Nephron (organoid): ENCODE data around the gene MTA3.
A peak's percentile ranks its signal among the peaks of the same experiment; 100 is the strongest.
"Not testable (repeated sequence)": the region's sequence is repeated elsewhere in the genome, so short reads cannot be mapped to it uniquely, and the experiment has no call there.

Source experiments
- H3K27ac Mint-ChIP-seq, 3 experiments: 2 replicates each; pipeline ENCODE4 v1.8.0; 2020; ENCODE audit warnings: mixed read lengths in 3 of 3, mild to moderate bottlenecking in 2 of 3, moderate library complexity in 1 of 3
- H3K27me3 Mint-ChIP-seq: 2 replicates; pipeline ENCODE4 v1.8.0; 2021; ENCODE audit warnings: low read depth, mild to moderate bottlenecking, moderate library complexity, mixed read lengths
- H3K36me3 Mint-ChIP-seq: 2 replicates; pipeline ENCODE4 v1.8.0; 2020; ENCODE audit warnings: low read depth, mixed read lengths
- H3K4me1 Mint-ChIP-seq: 2 replicates; pipeline ENCODE4 v1.8.0; 2020; ENCODE audit warnings: mixed read lengths
- H3K4me3 Mint-ChIP-seq, 3 experiments: 2 replicates each; pipeline ENCODE4 v1.8.0; 2020; ENCODE audit warnings: mild to moderate bottlenecking in 3 of 3, mixed read lengths in 3 of 3, moderate library complexity in 2 of 3
- H3K9me3 Mint-ChIP-seq: 2 replicates; pipeline ENCODE4 v1.8.0; 2020; ENCODE audit warnings: mixed read lengths
- CTCF ChIP-seq, 3 experiments: fragments of 200-600 bp; sonication (generic); IDR thresholded peaks; one replicate each; pipeline ENCODE4 v1.5.0; 2021; ENCODE audit warnings: antibody characterized with exemption in 3 of 3; ENCODE audit not compliant: unreplicated experiment in 3 of 3

MTA3 gene

GRCh38 chr2:42550870-42551269, 17.6 kb upstream of the MTA3 start:
- TF ChIP-seq CTCF (IDR thresholded peaks at IDR 0.05; ENCODE audit: unreplicated experiment in 3 of 3): no peak
- Mint-ChIP-seq H3K9me3 (no peaks in the 10 kb centered on the region), H3K27ac (no peak overlapping the region), H3K4me3 (no peak overlapping the region), H3K27me3 (peaks cover 4% of the 10 kb centered on the region), H3K4me1 (peaks cover under 1% of the 10 kb centered on the region), H3K36me3 (peaks cover 3% of the 10 kb centered on the region)

GRCh38 chr2:42554392-42554791, 14.0 kb upstream of the MTA3 start:
- H3K27me3 Mint-ChIP-seq: peaks cover 8% of the 10 kb centered on the region
- no peaks in the 10 kb centered on the region for H3K9me3 Mint-ChIP-seq
- no peak overlapping the region for H3K4me3 Mint-ChIP-seq
- peaks cover 20% of the 10 kb centered on the region for H3K4me1 Mint-ChIP-seq
- peaks cover 3% of the 10 kb centered on the region for H3K36me3 Mint-ChIP-seq
- no peak for TF ChIP-seq CTCF (IDR thresholded peaks at IDR 0.05; ENCODE audit: unreplicated experiment in 3 of 3)
- peak overlapping the region in 1 of 3 experiments; percentile 3 for H3K27ac Mint-ChIP-seq

DNA sequence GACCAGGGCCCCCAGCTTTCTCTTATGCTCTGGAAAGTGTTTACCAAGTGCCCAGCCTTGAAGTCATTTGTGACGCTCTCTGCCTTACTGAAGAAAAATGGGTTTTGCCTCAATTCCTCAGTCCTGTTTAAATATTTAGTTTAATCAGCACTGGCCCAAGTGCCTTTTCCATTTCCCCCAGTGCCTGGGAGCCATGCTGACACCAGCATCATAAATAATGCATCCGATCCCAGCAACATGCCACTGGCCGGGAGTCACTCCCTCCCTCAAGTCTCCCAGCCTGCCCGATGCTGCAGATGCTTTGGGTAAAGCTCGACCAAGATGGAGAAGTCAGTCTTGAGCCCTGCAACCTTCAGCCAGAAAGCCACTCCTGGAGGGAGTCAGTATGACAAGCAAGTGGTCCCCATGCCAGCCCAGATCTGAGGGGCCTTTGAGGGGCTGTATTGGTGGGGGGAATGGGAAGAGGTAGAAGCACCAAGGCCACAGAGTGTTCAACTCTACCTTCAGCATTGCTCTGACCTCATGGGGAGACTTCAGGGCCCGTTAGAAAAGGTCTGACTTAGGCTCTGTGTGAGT, 12.0 kb upstream of the MTA3 start:
- Mint-ChIP-seq H3K27me3 (peaks cover 8% of the 10 kb centered on the region), H3K27ac (peak overlapping the region; percentile 25 to 56 (median 34)), H3K4me3 (peak overlapping the region in 1 of 3 experiments; percentile 3), H3K4me1 (peaks cover 25% of the 10 kb centered on the region), H3K36me3 (no peaks in the 10 kb centered on the region), H3K9me3 (no peaks in the 10 kb centered on the region)
- no peak for TF ChIP-seq CTCF (IDR thresholded peaks at IDR 0.05; ENCODE audit: unreplicated experiment in 3 of 3)

- TF ChIP-seq CTCF (IDR thresholded peaks at IDR 0.05; ENCODE audit: unreplicated experiment in 3 of 3): no peak
- H3K9me3 Mint-ChIP-seq: no peaks in the 10 kb centered on the region
- H3K36me3 Mint-ChIP-seq: no peaks in the 10 kb centered on the region
- no peak overlapping the region for H3K4me3 Mint-ChIP-seq
- peaks cover 25% of the 10 kb centered on the region for H3K4me1 Mint-ChIP-seq
- H3K27ac Mint-ChIP-seq: peak overlapping the region in 2 of 3 experiments; percentile 41 to 66
- peaks cover 8% of the 10 kb centered on the region for H3K27me3 Mint-ChIP-seq
Measured at GRCh38 chr2:42557306-42557705, 11.1 kb upstream of the MTA3 start.

- H3K9me3 Mint-ChIP-seq: no peaks in the 10 kb centered on the region
- H3K27me3 Mint-ChIP-seq: peaks cover 8% of the 10 kb centered on the region
- peak overlapping the region in 1 of 3 experiments; percentile 1 for H3K27ac Mint-ChIP-seq
- no peak for TF ChIP-seq CTCF (IDR thresholded peaks at IDR 0.05; ENCODE audit: unreplicated experiment in 3 of 3)
- H3K4me3 Mint-ChIP-seq: no peak overlapping the region
- H3K4me1 Mint-ChIP-seq: peaks cover 25% of the 10 kb centered on the region
- H3K36me3 Mint-ChIP-seq: no peaks in the 10 kb centered on the region
Measured at GRCh38 chr2:42558827-42559226, 9.6 kb upstream of the MTA3 start.

- H3K27ac Mint-ChIP-seq: not testable (repeated sequence)
Measured at GRCh38 chr2:42560133-42560532, 8.3 kb upstream of the MTA3 start.

More at GRCh38 chr2:42560133-42560532, 8.3 kb upstream of the MTA3 start:
- not testable (repeated sequence) for H3K27me3 Mint-ChIP-seq, H3K9me3 Mint-ChIP-seq, H3K36me3 Mint-ChIP-seq, H3K4me3 Mint-ChIP-seq
- H3K4me1 Mint-ChIP-seq: peaks cover 25% of the 10 kb centered on the region
